Measurements from ENCODE around the gene RASGRP3. TPM values are rescaled to one million over a fixed set of nuclear protein-coding genes. Genes with fewer than 3 reads are reported as not detected.

The RASGRP3 gene
- total and polyA plus RNA-seq, 12 donors, result 2.5 to 23.8 (median 10.7) TPM

DNA sequence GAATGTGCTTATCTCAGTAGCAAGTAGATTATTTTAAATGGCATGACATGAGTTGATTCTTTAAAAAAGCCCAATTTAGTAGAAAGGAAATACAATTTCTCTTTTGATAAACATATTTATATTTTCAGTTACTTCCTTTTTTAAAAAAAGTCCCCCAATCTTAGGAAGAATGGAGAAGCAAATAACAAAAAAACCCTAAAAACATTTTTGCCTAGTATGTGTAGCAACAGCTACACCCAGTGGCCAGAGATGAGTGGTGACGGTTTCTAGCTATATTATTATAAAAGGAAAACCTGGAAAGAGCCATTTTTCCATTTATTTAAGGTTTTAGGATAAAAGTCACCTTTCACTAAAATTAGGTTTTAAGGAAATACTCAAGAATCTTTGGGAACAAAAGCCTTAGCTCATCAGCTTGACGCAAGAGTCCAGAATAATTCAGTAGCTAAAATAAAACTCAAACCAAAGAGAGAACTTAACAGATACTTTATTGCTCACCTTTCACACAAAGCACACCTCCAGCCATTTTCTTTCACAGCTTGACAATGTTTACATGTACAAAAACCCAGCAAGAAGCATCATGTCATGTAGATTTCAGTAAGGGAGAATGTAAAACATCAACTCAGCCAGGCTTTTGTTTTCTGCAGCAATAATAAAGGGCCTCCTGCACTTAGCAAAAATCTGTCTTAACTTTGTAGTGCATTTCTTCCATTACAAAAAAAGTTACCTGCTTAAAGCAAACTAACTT, 106.9 kb downstream of the RASGRP3 start:
- Histone ChIP-seq H3K36me3 (replicated peaks in 1 of 2) (peaks cover 0 to 19% of the 10 kb centered on the region in 2 donors), H3K27me3 (no peaks in the 10 kb centered on the region), H3K9me3 (replicated peaks in 1 of 3) (no peaks in the 10 kb centered on the region), H3K4me3 (no peak overlapping the region), H3K4me1 (replicated peaks in 1 of 2) (peaks cover 0 to 4% of the 10 kb centered on the region in 2 donors), H3K27ac (no peak overlapping the region)
- intact Hi-C loops (cut with DNase I), result loop anchor here (10.0 kb wide), 2 partner anchors 109 to 169 kb away; partner anchors contain the start of gene RASGRP3 (in 1 of the 2)
- no peak for TF ChIP-seq POLR2A (IDR thresholded peaks at IDR 0.05)
- TF ChIP-seq, protein P1, sequence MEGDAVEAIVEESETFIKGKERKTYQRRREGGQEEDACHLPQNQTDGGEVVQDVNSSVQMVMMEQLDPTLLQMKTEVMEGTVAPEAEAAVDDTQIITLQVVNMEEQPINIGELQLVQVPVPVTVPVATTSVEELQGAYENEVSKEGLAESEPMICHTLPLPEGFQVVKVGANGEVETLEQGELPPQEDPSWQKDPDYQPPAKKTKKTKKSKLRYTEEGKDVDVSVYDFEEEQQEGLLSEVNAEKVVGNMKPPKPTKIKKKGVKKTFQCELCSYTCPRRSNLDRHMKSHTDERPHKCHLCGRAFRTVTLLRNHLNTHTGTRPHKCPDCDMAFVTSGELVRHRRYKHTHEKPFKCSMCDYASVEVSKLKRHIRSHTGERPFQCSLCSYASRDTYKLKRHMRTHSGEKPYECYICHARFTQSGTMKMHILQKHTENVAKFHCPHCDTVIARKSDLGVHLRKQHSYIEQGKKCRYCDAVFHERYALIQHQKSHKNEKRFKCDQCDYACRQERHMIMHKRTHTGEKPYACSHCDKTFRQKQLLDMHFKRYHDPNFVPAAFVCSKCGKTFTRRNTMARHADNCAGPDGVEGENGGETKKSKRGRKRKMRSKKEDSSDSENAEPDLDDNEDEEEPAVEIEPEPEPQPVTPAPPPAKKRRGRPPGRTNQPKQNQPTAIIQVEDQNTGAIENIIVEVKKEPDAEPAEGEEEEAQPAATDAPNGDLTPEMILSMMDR (IDR thresholded peaks at IDR 0.05), result peak; percentile 62 to 87 (median 80)
- DNase-seq, result peak in 5 of 7 donors; percentile 16 to 61 (median 35)
- 18 to 28% (median 25%) methylated on average over 2 of the region's 2 CpGs for WGBS, 4 donors

DNA sequence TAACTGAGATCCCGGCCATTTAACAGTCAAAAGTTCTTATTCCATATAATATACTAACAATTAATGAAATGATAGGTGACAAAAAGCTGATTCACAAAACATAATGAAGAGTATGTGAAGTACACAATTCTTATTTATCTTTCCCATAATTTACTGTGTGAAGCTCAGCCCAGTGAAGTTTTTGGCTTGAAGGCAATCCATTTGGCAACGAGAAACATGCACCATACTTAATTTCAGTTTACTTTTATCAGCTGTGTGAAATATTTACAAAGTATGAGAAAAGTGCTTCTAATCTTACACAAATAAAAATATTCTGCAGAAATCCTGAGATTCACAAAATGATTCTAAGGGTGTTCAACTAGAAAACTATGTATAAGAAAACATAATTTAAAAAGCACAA, 110.3 kb downstream of the RASGRP3 start:
- TF ChIP-seq POLR2A (IDR thresholded peaks at IDR 0.05), result no peak
- TF ChIP-seq, protein P1 (IDR thresholded peaks at IDR 0.05), result no peak
- no peak for DNase-seq
- peaks cover 12 to 34% of the 10 kb centered on the region in 2 donors for H3K4me1 ChIP-seq (replicated peaks in 1 of 2)
- 81 to 85% (median 85%) methylated on average over 2 of the region's 2 CpGs for WGBS, 4 donors
- no peak overlapping the region for H3K4me3 ChIP-seq
- intact Hi-C loops (cut with DNase I), result loop anchor here (10.0 kb wide), 2 partner anchors 112 to 172 kb away; partner anchors contain the start of gene RASGRP3 (in 1 of the 2)
- no peaks in the 10 kb centered on the region for H3K27me3 ChIP-seq
- no peak overlapping the region for H3K27ac ChIP-seq
- H3K9me3 ChIP-seq (replicated peaks in 1 of 3), result no peaks in the 10 kb centered on the region
- H3K36me3 ChIP-seq (replicated peaks in 1 of 2), result peaks cover 0 to 29% of the 10 kb centered on the region in 2 donors

DNA sequence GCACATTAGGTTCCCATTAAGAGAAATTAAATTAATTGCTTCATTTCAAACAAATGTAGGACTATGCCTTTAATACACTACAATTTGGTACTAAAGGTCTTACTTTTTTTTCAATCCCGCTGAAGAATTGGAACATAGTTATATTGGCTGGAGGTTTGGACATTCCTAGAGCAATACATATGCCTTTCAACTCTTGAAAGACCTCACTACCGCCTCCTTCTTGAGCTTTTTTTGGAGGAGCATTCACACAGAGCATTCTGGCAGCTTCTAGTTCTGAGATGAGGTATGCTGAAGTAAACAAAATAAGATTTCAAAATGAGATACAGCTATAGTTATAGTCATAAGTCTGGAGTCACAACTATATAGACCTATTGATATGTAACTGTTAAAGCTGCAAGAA, 111.8 kb downstream of the RASGRP3 start:
- DNase-seq, result no peak
- 76 to 89% (median 82%) methylated on average over 2 of the region's 2 CpGs for WGBS, 4 donors
- TF ChIP-seq, protein P1 (IDR thresholded peaks at IDR 0.05), result no peak
- no peak for TF ChIP-seq POLR2A (IDR thresholded peaks at IDR 0.05)
- no peak overlapping the region for H3K27ac ChIP-seq
- H3K4me1 ChIP-seq (replicated peaks in 1 of 2), result peaks cover 12 to 30% of the 10 kb centered on the region in 2 donors
- H3K9me3 ChIP-seq (replicated peaks in 1 of 3), result no peaks in the 10 kb centered on the region
- H3K4me3 ChIP-seq, result no peak overlapping the region
- H3K36me3 ChIP-seq (replicated peaks in 1 of 2), result peaks cover 0 to 38% of the 10 kb centered on the region in 2 donors
- intact Hi-C loops (cut with DNase I), result loop anchor here (10.0 kb wide), 2 partner anchors 113 to 173 kb away; partner anchors contain the start of gene RASGRP3 (in 1 of the 2)
- H3K27me3 ChIP-seq, result no peaks in the 10 kb centered on the region

DNA sequence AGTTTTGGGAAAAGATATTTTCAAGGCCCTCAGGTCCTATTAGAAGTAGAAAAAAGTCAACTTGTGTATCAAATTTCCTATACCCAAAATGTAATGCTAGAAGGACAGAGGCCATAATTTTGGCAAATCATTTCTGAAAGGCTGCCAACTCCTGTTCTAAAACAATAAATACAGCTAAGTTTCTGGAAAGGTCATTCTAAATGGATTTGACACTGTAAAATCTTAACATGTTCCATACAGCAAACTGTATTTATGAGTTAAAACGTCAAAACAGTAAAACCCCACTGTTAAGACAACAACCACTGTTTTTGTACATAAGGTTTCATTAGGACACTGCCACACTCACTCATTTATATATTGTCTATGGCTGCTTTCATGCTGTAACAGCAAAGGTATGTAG, 113.0 kb downstream of the RASGRP3 start:
- peaks cover 12 to 30% of the 10 kb centered on the region in 2 donors for H3K4me1 ChIP-seq (replicated peaks in 1 of 2)
- H3K36me3 ChIP-seq (replicated peaks in 1 of 2), result peaks cover 0 to 38% of the 10 kb centered on the region in 2 donors
- peak overlapping the region in 3 of 5 donors; percentile 29 to 42 (median 41) for H3K27ac ChIP-seq
- no peak for TF ChIP-seq POLR2A (IDR thresholded peaks at IDR 0.05)
- TF ChIP-seq, protein P1 (IDR thresholded peaks at IDR 0.05), result no peak
- H3K9me3 ChIP-seq (replicated peaks in 1 of 3), result no peaks in the 10 kb centered on the region
- H3K4me3 ChIP-seq, result no peak overlapping the region
- intact Hi-C loops (cut with DNase I), result loop anchor here (10.0 kb wide), 2 partner anchors 115 to 175 kb away; partner anchors contain the start of gene RASGRP3 (in 1 of the 2)
- DNase-seq, result peak in 1 of 7 donors; percentile 14
- 15 to 30% (median 16%) methylated on average over 1 of the region's 1 CpG for WGBS, 4 donors
- H3K27me3 ChIP-seq, result no peaks in the 10 kb centered on the region

Measured in adrenal gland (tissue), 12 donors.